Measurements from ENCODE around the gene SLC50A1. TPM values are rescaled to one million over a fixed set of nuclear protein-coding genes. Genes with fewer than 3 reads are reported as not detected.

SLC50A1 gene
- total and polyA plus RNA-seq, 8 donors = 31.9 to 64.6 (median 36.0) TPM

DNA sequence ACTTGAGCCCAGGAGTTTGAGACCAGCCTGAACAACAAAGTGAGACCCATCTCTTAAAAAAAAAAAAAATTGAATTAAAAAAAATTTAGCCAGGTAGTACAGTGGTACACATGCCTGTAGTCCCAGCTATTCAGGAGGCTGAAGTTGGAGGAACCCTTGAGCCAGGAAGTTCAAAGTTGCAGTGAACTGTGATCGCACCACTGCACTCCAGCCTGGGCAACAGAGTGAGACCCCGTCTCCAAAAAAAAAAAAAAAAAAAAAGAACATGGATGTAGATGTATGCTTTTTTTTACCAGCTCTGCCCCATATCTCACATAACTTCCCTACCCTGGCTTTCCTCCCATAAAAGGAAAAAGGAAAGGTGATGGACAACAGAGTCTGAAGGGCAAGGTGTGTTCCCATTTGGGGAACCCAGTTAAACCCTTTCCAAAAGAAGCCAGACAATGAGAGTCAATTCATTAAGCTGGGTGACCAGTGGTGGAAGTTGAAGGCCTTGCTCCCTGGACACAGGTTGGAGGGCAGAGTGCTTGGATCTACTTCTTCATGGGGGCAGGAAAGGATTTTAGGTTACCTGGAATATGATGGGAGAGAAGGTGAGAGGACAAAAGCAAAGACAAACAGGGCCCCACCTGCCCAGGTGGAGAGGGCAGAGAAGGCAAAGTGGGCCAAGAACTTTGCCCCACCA lies 34.6 kb downstream of the SLC50A1 start:
- no peak for ATAC-seq
- TF ChIP-seq, protein P1, sequence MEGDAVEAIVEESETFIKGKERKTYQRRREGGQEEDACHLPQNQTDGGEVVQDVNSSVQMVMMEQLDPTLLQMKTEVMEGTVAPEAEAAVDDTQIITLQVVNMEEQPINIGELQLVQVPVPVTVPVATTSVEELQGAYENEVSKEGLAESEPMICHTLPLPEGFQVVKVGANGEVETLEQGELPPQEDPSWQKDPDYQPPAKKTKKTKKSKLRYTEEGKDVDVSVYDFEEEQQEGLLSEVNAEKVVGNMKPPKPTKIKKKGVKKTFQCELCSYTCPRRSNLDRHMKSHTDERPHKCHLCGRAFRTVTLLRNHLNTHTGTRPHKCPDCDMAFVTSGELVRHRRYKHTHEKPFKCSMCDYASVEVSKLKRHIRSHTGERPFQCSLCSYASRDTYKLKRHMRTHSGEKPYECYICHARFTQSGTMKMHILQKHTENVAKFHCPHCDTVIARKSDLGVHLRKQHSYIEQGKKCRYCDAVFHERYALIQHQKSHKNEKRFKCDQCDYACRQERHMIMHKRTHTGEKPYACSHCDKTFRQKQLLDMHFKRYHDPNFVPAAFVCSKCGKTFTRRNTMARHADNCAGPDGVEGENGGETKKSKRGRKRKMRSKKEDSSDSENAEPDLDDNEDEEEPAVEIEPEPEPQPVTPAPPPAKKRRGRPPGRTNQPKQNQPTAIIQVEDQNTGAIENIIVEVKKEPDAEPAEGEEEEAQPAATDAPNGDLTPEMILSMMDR (IDR thresholded peaks at IDR 0.05) = no peak
- no peaks in the 10 kb centered on the region for H3K9me3 ChIP-seq
- no peak overlapping the region for H3K4me3 ChIP-seq
- H3K4me1 ChIP-seq = peaks cover 9 to 54% of the 10 kb centered on the region in 2 donors
- intact Hi-C loops (cut with DNase I) = no loop called here
- peaks cover 0 to 28% of the 10 kb centered on the region in 2 donors for H3K27me3 ChIP-seq
- peaks cover 0 to 23% of the 10 kb centered on the region in 2 donors for H3K36me3 ChIP-seq
- no peak for DNase-seq
- no peak overlapping the region for H3K27ac ChIP-seq

DNA sequence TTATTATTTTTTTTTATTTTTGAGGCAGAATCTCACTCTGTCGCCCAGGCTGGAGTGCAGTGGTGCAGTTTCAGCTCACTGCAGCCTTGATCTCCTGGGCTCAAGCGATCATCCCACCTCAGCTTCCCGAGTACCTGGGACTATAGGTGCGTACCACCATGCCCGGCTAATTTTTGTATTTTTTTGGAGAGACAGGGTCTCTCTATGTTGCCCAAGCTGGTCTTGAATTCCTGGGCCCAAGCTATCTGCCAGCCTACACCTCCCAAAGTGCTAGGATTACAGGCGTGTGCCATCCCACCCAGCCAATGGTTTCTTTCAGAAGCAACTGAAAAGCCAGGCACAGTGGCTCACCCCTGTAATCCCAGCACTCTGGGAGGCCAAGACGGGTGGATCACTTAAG lies 35.2 kb downstream of the SLC50A1 start:
- no peak overlapping the region for H3K27ac ChIP-seq
- intact Hi-C loops (cut with DNase I) = no loop called here
- peaks cover 0 to 31% of the 10 kb centered on the region in 2 donors for H3K27me3 ChIP-seq
- no peaks in the 10 kb centered on the region for H3K9me3 ChIP-seq
- no peak overlapping the region for H3K4me3 ChIP-seq
- H3K4me1 ChIP-seq = peaks cover 9 to 54% of the 10 kb centered on the region in 2 donors
- DNase-seq (no peak), ATAC-seq (no peak)
- peaks cover 0 to 23% of the 10 kb centered on the region in 2 donors for H3K36me3 ChIP-seq
- TF ChIP-seq, protein P1 (IDR thresholded peaks at IDR 0.05) = no peak

DNA sequence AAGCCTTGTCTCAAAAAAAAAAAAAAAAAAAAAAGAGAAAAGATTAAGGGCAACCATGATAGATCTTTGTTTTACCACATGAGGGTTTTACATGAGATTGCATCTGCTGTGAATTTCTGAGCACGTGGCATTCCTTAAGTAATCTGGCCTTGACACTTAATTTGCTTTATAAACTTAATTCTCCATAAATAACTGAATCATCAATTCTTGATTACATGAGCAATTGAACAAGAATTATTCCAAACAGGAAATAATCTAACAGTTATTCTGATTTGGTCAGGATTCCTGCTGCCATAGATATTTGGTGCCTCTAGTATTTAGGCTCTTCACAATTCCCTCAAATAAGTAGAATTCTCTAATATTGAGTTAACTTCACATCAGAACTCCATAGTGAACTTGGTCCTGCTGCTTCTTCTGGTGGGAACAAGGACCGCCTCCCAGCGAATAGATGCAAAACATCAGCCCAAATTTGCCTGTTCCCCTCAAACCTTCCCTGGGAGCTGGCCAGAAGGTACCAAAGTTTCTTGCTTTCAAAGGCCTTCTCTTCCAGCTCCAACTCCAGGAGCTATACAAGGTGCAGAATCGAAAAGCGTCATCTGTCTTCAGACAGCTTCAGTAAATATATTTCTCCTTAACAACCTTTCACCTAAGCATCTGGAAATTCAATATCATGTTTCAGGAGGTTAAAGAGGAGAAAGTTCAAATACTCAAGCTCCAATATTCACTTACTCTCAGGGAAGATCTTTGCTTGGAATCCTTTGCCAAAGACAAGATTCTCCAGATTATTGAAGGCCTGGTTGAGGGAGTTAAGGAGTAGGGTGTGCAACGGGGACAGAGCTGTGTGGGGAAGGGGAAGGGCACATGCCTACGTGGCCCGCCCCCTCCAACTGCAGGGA lies 36.4 kb downstream of the SLC50A1 start:
- Histone ChIP-seq H3K27me3 (peaks cover 0 to 21% of the 10 kb centered on the region in 2 donors), H3K4me1 (peaks cover 14 to 58% of the 10 kb centered on the region in 2 donors), H3K4me3 (peak overlapping the region; percentile 78 to 80), H3K27ac (peak overlapping the region; percentile 83 to 91), H3K36me3 (peaks cover 0 to 23% of the 10 kb centered on the region in 2 donors), H3K9me3 (no peaks in the 10 kb centered on the region)
- DNase-seq = no peak
- intact Hi-C loops (cut with DNase I) = no loop called here
- TF ChIP-seq, protein P1 (IDR thresholded peaks at IDR 0.05) = no peak
- peak; percentile 3 for ATAC-seq

DNA sequence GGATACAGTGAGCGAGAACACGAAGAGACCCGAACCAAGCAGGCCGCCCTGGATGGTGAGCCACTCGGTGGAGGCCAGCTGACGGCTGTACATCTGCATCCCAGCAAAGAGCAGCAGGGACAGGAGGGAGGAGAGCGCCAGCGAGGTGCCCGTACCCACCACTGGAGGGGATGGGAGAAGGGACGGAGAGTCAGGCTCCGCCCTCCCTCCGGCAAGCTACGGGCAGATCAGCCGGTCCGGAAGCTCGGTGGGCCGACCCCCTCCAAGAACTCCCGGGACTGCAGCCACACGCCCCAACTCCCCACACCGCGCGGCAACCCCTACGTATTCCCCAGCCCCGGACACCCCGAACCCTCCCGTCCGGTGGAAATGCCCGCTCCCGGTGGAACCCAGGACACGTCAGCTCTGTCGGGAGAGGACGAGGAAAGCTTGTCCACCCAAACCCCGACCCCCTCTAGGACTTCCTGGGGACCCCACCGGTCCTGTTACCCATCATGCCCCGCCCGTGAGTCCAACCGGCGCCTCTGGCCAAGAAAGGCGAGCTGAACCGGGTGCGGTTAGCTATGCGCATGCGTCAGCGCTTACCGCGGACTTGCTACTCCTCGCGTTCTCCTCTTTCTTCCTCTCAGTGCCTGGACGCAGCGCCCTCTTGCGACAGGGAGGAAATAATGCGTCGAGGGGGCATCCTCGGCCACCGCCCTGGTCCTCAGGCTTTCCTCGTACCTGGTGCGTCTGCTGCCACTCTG lies 37.3 kb downstream of the SLC50A1 start, which contains the start of gene KRTCAP2:
Gene KRTCAP2, minus strand, starts transcription at position 573 of the 746 bp plus-strand sequence. Its CDS starts 80 bp downstream, at position 493.
- intact Hi-C loops (cut with DNase I) = no loop called here
- peaks cover 0 to 19% of the 10 kb centered on the region in 2 donors for H3K27me3 ChIP-seq
- peaks cover 11 to 56% of the 10 kb centered on the region in 2 donors for H3K4me1 ChIP-seq
- TF ChIP-seq, protein P1 (IDR thresholded peaks at IDR 0.05) = peak; percentile 89 to 94
- H3K9me3 ChIP-seq = no peaks in the 10 kb centered on the region
- H3K4me3 ChIP-seq = peak within 1 kb of the TSS; percentile 78 to 80
- DNase-seq (peak; percentile 90 to 99 (median 97)), ATAC-seq (peak; percentile 78)
- H3K27ac ChIP-seq = peak within 1 kb of the TSS; percentile 83 to 91
- peaks cover 0 to 23% of the 10 kb centered on the region in 2 donors for H3K36me3 ChIP-seq

All from left lung (tissue), 10 donors.